Subcutaneous adipose tissue (tissue), 4 donors: ENCODE data around the gene FAAH. TPM values are rescaled to one million over a fixed set of nuclear protein-coding genes. Genes with fewer than 3 reads are reported as not detected.

ENCODE experiments used
- total RNA-seq, 4 donors: library from RNA; depleted of rRNA; stranded (reverse); fragments of >200 nt; gene quantifications; one replicate each; pipeline ENCODE4 v1.1.0, GENCODE V29; 2016
- TF ChIP-seq, protein P1 (sequence below): fragments of 450-650 bp; IDR thresholded peaks from one replicate; pipeline ENCODE4 v1.5.1; 2016; ENCODE audit warnings: low read depth, mild to moderate bottlenecking, control low read depth, antibody characterized with exemption, moderate library complexity

The FAAH gene
- total RNA-seq, 4 donors from 2014 or later = 11.9 to 69.3 (median 17.6) TPM

DNA sequence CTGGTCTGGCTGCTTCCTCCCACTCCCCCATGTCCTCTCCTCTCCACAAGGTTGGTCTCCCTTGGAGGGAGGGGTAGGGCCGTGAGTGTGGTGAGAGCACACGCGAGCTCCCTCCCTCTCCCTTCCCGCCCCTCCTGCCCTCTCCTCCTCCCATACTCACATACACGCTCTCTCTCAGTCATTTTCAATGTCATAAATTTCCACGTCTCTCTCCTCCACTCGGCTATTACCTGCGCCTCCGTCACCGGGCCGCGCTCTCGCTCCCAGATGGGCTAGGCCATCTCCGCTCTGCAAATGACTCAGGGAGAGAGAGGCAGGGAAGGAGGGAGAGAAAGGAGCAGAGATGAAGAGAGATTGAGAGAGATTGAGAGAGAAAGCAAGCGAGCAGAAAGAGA lies 58.8 kb downstream of the FAAH start:
- TF ChIP-seq, protein P1, sequence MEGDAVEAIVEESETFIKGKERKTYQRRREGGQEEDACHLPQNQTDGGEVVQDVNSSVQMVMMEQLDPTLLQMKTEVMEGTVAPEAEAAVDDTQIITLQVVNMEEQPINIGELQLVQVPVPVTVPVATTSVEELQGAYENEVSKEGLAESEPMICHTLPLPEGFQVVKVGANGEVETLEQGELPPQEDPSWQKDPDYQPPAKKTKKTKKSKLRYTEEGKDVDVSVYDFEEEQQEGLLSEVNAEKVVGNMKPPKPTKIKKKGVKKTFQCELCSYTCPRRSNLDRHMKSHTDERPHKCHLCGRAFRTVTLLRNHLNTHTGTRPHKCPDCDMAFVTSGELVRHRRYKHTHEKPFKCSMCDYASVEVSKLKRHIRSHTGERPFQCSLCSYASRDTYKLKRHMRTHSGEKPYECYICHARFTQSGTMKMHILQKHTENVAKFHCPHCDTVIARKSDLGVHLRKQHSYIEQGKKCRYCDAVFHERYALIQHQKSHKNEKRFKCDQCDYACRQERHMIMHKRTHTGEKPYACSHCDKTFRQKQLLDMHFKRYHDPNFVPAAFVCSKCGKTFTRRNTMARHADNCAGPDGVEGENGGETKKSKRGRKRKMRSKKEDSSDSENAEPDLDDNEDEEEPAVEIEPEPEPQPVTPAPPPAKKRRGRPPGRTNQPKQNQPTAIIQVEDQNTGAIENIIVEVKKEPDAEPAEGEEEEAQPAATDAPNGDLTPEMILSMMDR = no peak

DNA sequence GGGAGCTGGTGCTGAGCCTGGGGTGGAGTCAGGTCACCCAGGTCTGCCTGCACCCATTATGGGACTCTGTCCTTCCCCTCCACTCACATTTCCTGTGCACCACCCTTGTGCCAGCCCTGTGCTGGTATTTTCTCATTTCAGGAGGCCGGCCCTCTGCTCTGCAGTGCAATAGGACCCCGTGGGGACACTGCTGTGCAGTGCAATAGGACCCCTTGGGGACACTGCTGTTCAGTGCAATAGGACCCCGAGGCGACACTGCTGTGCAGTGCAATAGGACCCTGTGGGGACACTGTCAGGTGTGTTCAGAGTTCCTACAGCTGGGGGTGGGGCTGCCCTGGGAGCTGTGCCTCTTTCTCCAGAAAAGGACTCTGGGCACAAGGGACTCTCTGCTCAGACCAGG lies 59.3 kb downstream of the FAAH start:
- TF ChIP-seq, protein P1 = no peak

DNA sequence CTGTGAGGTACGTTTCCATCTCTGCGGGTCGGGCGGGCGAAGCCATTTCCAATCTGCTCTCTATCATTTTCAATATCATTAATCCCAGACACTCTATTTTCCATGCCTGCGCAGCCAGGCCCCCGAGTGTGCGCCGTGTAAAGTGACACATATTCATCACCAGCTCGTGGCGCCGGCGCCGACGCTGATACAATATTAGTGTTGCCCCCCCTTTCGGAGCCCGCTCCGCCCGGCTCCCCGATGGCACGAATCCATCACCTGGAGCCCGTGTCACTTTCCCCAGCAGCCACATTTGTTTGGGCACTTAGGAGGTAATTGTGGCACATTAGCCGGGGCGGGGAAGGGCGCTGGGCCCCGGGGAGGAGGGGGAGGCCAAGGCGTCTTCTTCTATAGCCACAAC lies 61.8 kb downstream of the FAAH start:
- TF ChIP-seq, protein P1 = no peak

DNA sequence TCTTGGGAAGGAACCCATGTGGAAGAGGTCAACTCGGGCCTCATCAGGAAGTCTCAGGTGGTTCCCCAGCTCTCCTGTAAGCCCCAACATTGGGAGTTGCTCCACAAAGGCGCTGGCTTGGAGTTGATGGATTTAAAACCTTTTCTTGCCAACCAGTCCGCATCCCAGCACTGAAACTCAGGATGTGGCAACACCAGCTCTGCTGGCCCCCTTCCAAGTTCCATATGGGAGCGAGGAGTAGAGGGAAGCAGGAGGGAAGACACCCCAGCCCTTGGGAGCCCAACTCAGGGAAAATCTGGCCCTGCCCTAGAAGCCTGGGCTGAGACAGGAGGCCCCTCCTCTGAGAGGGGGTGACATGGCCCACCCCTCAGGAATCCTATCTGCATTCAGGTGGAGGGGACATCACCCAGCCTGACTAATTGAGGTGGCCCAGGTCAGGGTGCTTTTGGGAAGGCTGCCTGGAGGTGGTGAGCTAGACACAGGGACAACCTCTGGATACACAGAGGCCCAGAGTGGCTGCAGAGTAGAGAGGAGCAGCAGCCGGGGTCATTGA lies 62.4 kb downstream of the FAAH start:
- TF ChIP-seq, protein P1 = no peak

DNA sequence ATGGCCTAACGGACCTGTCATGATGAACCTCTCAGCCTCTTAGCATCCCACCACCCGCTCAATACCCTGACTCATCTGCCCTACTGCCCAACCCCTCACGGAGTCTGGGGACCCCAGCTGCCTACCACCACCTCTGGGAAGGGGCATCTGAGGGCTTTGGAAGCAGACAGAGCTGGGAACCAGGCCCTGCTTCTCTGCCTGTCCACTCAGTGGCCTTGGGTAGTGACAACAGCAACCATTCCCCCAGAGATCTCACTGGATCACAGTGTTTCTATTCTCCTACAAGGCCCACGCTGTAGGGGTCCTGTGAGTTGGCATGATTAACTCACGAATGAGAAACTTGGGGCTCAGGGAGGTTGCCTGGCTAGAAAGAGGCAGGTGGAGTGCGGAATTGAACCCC lies 63.1 kb downstream of the FAAH start:
- TF ChIP-seq, protein P1 = no peak

DNA sequence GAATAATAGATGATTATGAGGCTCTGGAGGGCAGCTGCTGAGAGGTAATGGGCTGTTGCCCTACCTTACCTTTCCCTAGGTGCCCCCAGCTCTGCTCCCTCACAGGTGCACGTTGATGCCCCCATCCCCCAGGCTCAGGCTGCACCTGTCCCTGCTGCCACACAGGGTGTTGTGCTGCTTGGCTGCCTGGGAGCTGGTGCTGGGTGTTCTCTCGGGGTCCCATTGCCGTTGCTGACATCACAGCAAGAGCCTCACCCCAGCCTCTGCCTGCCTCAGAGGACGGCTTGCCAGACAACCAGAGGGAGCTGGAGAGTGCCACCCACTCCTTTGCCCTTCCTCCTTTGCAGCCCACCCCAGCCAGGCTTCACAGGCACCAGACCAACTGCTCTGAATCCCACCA lies 64.1 kb downstream of the FAAH start:
- TF ChIP-seq, protein P1 = no peak

DNA sequence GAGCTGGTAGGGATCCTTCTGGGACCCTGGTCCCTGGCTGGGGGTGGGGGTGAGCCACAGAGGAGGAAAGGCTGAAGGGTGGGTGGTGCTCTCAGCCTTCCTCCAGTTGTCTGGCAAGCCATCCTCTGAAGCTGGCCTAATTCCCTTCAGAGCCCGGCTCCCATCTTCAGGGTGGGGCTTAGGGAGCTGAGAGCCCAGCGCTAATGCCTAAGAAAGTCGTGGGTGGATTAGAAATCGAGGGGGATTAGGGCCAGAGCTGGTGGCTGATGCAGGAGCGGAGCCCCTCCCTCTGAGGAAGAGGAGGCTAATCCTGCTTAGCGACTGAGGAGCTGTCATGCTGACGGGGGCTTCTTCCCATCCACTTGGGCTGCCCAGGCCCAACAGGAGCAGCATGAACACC lies 64.7 kb downstream of the FAAH start:
- TF ChIP-seq, protein P1 = no peak
